PFSK-1 (cell line): ENCODE results near the gene N4BP2.

Experiments used
- POLR2AphosphoS5 ChIP-seq: IDR thresholded peaks from 2 replicates; pipeline ENCODE4 v1.6.1; 2012; ENCODE audit warnings: low read depth, mild to moderate bottlenecking, control low read depth, low read length, moderate library complexity
- TAF1 ChIP-seq: IDR thresholded peaks from 2 replicates; pipeline ENCODE4 v1.6.1; 2012; ENCODE audit warnings: low read length, control low read depth, borderline replicate concordance; ENCODE audit not compliant: insufficient read depth

DNA sequence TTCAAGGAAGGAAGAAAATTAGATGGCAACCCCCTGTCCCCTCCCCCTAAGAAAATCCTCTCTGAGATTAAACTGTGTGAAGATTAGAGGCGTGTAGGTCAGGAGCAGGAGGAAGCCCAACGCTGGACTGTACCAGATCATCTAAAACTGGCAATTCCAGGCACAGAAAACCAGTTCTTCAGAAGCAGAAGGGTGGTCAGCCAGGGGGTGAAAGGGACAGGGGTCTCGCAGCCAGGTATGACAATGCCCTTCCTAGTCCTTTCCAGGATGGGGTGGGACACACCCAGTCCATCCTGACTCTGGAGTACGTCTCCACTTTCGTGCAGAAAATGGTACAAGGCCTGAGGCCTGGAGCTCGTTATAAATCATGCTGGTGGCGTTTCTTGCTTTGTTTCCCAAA is 136.9 kb downstream of the N4BP2 start:
- no peak for TF ChIP-seq POLR2AphosphoS5
- TF ChIP-seq TAF1 = no peak
